Cardiac muscle cell (in vitro differentiated cells and primary cell): ENCODE measurements around the gene INPP5A. TPM values are rescaled to one million over a fixed set of nuclear protein-coding genes. Genes with fewer than 3 reads are reported as not detected.
A peak's percentile ranks its signal among the peaks of the same experiment; 100 is the strongest.

ENCODE experiments used
- DNase-seq, 2 donors: peaks; one replicate each; pipeline versions ENCODE4 v3.0.0 to v3.0.0-alpha.2; 2010 to 2017; ENCODE audit warnings: low read depth in 1 of 2, low spot score in 1 of 2
- H3K27ac ChIP-seq: fragments of 200-600 bp; sonication (generic); 2 replicates; pipeline ENCODE4 v1.5.1; 2016
- H3K27me3 ChIP-seq: fragments of 200-600 bp; sonication (generic); 2 replicates; pipeline ENCODE4 v1.6.0; 2016; ENCODE audit warnings: control low read depth
- H3K36me3 ChIP-seq: fragments of 200-600 bp; sonication (generic); 2 replicates; pipeline ENCODE4 v1.5.1; 2016; ENCODE audit warnings: control low read depth
- H3K4me1 ChIP-seq: fragments of 200-600 bp; sonication (generic); 2 replicates; pipeline ENCODE4 v1.8.1; 2017; ENCODE audit warnings: low read depth, mild to moderate bottlenecking, mixed run types
- H3K4me3 ChIP-seq: fragments of 200-600 bp; sonication (generic); 2 replicates; pipeline ENCODE4 v1.5.1; 2016; ENCODE audit warnings: mild to moderate bottlenecking
- H3K9me3 ChIP-seq: fragments of 200-600 bp; sonication (generic); 2 replicates; pipeline ENCODE4 v1.5.1; 2017; ENCODE audit warnings: low read depth, mild to moderate bottlenecking, control low read depth
- polyA plus RNA-seq: library from polyadenylated mRNA; unstranded; fragments of >200 nt; fragmentation: Nextera tagmentation; extraction: Ambion mirVana; gene quantifications from 2 replicates; pipeline ENCODE4 v1.2.1, GENCODE V29; 2016
- total RNA-seq: library from RNA; depleted of rRNA; stranded (reverse); fragments of >200 nt; gene quantifications from 2 replicates; pipeline ENCODE4 v1.2.3, GENCODE V29; 2016
- TF ChIP-seq, protein P1 (sequence below): IDR thresholded peaks from 2 replicates; pipeline ENCODE4 v1.5.1; 2012; ENCODE audit warnings: low read depth, mild to moderate bottlenecking, low read length

The INPP5A gene
- total and polyA plus RNA-seq, 2 experiments from 2014 or later, result 87.0 to 90.4 TPM

DNA sequence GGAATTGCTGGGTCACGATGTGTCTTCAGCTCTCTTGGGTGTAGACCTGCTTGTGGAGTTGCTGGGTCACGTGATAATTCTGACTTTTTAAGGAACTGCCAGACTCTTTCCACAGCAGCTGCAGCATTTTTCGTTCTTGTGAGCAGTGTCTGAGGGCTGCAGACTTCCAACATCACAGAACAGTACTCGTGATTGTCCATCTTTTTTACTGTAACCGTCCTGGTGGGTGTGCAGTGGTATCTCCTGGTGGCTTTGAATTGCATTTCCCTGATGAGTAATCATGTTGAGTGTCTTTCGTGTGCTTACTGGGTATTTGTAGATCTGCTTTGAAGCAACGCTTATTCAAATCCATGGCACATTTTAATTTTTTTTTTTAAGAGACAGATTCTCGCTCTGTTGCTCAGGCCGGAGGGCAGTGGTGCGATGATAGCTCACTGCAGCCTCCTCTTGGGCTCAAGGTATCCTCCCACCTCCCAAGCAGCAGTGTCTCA lies 22.7 kb downstream of the INPP5A start:
- Histone ChIP-seq H3K9me3 (no peaks in the 10 kb centered on the region), H3K27me3 (no peaks in the 10 kb centered on the region), H3K4me1 (no peaks in the 10 kb centered on the region), H3K36me3 (no peaks in the 10 kb centered on the region), H3K27ac (no peak overlapping the region), H3K4me3 (no peak overlapping the region)
- DNase-seq, result peak in 1 of 2 donors; percentile 23
- TF ChIP-seq, protein P1, sequence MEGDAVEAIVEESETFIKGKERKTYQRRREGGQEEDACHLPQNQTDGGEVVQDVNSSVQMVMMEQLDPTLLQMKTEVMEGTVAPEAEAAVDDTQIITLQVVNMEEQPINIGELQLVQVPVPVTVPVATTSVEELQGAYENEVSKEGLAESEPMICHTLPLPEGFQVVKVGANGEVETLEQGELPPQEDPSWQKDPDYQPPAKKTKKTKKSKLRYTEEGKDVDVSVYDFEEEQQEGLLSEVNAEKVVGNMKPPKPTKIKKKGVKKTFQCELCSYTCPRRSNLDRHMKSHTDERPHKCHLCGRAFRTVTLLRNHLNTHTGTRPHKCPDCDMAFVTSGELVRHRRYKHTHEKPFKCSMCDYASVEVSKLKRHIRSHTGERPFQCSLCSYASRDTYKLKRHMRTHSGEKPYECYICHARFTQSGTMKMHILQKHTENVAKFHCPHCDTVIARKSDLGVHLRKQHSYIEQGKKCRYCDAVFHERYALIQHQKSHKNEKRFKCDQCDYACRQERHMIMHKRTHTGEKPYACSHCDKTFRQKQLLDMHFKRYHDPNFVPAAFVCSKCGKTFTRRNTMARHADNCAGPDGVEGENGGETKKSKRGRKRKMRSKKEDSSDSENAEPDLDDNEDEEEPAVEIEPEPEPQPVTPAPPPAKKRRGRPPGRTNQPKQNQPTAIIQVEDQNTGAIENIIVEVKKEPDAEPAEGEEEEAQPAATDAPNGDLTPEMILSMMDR, result no peak

DNA sequence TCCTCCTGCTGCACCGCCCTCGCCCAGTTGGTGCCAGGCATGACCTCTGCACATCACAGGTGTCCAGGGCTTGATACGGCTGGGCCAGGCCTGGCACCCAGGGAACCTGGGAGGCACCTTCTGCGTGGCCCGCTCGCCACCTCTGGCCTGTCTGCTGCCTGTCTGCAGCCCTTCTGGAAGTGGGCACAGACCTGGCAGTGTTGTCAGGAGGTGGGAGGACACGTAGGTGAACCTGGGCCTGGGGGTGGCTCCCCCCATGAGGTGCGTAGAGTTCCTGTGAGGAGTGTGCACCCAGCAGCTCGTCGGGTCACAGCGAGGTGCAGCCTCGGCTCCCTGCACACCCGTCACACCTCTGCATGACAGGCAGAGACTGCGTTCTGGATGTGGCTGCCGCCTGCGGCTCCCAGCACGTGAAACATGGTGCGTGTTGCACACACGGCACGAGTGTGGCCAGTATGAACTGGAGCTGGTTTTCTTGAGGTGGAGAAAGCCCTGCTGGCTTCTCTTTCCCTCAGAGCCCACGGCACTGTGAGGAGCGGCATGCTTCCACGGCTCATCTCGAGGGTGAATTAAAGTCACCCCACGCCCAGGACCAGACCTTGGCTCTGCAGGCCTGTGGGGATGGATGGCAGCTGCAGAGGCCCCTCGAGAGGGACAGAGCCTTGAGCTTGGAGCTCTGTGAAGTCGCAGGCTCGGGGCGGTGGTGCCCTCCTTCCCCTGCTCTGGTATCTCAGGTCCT lies 24.8 kb downstream of the INPP5A start:
- Histone ChIP-seq H3K4me3 (no peak overlapping the region), H3K36me3 (no peaks in the 10 kb centered on the region), H3K27me3 (no peaks in the 10 kb centered on the region), H3K4me1 (peaks cover 3% of the 10 kb centered on the region), H3K9me3 (no peaks in the 10 kb centered on the region), H3K27ac (no peak overlapping the region)
- DNase-seq, result no peak
- TF ChIP-seq, protein P1, result no peak

DNA sequence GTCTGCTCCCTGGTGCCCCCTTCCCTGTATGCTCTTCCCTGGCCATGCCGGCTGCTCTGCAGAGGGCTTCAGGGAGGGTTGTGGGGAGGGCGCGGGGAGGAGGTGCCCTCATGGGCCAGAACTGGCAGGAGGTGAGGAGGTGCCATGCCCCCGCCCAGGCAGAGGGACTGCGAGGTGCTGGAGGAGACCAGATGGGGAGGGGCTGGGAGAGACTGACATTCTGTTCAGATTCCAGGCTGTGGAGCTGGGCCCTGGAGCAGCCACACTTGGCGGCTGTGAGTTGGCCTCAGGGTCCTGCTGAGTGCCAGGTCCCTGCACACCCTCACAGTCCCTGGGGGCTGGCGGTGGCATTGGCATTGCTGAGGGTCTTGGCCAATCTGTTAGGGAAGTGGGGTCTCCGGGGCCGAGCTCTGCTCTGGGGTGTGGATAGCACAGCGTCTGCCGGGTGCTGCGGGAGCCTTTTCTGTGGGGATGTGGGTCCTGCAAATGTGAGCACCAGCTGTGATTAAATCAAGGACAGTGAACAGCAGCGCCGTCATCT lies 25.4 kb downstream of the INPP5A start:
- Histone ChIP-seq H3K27ac (no peak overlapping the region), H3K4me1 (peaks cover 3% of the 10 kb centered on the region), H3K27me3 (no peaks in the 10 kb centered on the region), H3K4me3 (no peak overlapping the region), H3K9me3 (no peaks in the 10 kb centered on the region), H3K36me3 (no peaks in the 10 kb centered on the region)
- DNase-seq, result no peak
- TF ChIP-seq, protein P1, result no peak

DNA sequence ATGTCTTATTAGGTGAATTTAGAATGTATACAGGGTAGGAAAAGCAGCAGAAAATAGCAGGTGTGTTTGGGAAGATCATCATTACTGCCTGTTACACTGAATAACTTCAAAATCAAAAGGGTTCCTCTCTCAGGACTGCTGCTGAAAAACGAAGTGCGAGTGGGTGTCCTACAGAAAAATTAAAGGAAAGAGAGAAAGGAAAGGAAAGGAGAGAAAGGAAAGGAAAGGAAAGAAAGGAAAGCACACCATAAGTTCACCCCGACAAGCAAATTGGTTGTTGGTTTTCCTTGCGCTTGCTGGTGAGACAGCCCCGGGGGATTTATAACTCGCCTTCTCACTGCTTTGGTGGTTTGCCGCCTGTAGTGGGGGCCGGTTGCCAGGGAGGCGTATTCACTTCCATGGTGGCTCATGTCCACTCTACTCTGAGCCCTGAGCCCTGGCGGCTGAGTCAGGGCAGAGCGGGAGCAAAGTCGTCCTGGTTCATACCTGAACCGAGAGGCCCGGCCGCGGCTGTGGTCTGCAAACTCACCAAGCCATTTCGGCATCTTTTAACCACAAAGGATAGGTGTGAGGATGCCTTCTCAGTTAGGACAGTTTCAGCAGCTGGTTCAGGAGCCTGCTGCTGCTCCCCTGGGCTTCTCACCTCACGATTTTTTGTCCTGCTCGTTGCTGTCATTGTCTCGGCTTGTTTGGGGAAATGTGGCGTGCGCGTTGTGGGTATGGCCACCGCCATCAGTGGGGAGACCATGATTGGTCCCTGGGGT lies 26.1 kb downstream of the INPP5A start:
- no peaks in the 10 kb centered on the region for H3K27me3 ChIP-seq
- no peak for DNase-seq
- H3K36me3 ChIP-seq, result no peaks in the 10 kb centered on the region
- no peaks in the 10 kb centered on the region for H3K9me3 ChIP-seq
- TF ChIP-seq, protein P1, result no peak
- no peak overlapping the region for H3K4me3 ChIP-seq
- H3K27ac ChIP-seq, result no peak overlapping the region
- peaks cover 3% of the 10 kb centered on the region for H3K4me1 ChIP-seq

DNA sequence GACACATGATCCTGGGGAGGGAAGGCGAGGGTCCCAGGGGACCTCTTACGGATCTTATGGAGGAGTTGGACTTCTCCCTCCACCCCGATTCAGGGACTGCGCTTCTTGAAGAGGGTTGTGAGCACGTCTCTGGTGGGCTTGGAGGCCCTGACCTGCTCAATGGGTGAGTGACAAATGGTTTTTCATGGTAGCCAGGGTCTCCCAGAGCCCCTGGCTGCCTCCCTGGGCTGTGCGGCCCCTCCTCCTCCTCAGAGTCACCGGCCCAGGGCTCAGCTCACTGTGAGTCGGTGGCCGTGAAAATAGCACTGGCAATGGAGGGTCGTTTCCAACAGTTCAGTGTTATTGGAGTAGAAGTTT lies 26.6 kb downstream of the INPP5A start:
- Histone ChIP-seq H3K27me3 (no peaks in the 10 kb centered on the region), H3K4me3 (no peak overlapping the region), H3K36me3 (no peaks in the 10 kb centered on the region), H3K27ac (no peak overlapping the region), H3K4me1 (peaks cover 3% of the 10 kb centered on the region), H3K9me3 (no peaks in the 10 kb centered on the region)
- no peak for DNase-seq
- TF ChIP-seq, protein P1, result no peak
